Activated CD4-positive, alpha-beta T cell treated with anti-CD3 and anti-CD28 coated beads, Interleukin-2, amount 50 U/mL, for 1 hour (primary cell): ENCODE measurements around the gene UXT.

Source experiments
- DNase-seq: peaks from one replicate; pipeline ENCODE4 v3.0.0-alpha.2; 2020

UXT gene

DNA sequence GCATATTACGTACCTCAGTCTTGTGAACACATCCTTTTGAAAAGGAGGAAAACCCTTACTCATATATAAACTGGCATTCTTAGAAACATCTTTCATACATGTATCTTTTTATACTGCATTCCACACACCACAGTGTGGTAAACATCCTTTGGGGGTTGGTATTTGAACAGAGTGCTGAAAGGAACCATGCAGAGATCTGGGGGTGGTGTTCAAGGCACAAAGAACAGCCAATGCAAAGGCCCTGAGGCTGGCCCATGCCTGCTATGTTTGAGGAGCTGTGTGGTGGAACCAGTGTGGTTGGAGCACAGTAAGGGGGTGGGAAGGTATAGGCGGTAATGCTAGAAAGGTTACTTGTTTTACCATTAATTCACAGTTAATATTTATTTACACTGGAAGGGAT, 10.6 kb downstream of the UXT start:
- DNase-seq, result no peak

DNA sequence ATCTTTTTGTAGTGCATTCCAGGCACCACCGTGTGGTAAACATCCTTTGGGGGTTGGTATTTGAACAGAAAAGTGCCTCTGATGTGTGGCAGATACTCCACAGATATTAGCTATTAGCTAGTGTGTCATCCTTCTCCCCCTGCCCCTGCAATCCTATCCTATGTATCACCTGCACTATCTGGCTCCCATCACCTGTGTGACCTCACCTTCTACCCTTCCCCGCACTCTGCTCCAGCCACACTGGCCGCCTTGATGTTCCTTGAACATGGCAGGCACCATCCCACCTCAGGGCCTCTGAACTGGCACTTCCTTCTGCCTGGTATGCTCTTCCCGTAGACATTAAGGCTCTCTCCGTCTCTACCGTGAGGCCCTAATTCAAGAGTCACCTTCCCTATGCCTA, 12.3 kb downstream of the UXT start:
- DNase-seq, result no peak

DNA sequence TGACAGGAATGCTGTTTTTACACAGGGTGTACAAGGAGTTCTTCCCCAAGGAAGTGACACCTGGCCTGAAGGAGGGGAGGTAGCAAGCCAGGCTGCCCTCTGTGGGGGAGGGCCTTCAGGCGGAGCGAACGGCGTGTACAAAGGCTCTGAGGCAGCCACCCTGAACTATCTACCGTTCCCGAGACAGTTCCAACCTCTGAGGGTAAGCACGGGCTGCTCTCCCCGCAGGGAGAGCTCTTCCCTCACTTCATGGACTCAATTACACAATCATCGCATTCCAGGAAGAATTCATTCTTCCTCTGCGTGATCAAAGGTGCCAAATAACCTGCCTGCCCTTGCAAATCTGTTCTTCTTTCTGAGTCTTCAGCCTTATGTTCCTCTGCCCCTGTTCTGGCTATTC, 13.4 kb downstream of the UXT start:
- no peak for DNase-seq

DNA sequence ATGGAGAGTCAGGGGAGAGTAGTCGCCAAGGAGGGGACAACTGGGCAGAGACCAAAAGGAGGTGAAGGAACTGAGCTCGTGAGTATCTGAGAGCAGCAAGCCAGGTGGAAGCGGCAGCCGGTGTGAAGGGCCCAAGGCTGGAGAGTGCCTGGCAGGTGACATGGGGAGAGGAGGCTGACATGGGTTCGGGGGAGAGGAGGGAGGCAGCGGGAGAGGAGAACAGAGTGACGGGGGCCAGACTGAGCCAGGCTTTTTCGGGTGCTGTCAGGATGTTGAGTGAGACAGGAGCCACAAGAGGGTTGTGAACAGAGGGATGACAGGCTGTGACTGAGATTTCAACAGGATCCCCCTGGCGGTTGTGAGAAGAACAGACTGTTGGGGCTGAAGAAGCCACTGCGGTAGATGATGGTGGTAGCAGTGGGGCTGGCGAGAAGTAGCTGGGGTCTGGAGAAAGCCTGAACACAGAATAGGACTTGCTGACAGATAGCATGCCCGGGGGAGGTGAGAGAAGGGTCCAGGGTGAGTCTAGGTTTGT, 14.4 kb downstream of the UXT start:
- no peak for DNase-seq

DNA sequence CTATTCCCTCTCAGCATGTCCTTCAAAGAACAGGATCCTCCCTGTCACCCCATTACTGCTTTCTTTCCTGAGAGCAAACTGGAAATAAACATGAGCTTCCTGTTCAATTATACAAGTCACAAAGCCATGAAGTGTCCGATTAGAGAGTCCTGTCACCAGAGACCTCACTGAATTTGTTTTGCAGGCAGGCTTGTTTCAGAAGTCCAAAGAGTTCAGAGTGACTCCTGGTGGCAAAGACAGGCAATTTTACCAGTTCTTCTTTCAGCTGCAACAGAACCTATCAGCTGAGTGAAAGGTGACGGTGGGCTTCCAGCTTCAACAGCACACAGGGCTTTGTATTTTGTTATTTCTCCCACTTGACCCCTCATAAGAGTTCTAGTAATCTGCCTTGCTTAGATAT, 15.1 kb downstream of the UXT start:
- DNase-seq, result no peak

DNA sequence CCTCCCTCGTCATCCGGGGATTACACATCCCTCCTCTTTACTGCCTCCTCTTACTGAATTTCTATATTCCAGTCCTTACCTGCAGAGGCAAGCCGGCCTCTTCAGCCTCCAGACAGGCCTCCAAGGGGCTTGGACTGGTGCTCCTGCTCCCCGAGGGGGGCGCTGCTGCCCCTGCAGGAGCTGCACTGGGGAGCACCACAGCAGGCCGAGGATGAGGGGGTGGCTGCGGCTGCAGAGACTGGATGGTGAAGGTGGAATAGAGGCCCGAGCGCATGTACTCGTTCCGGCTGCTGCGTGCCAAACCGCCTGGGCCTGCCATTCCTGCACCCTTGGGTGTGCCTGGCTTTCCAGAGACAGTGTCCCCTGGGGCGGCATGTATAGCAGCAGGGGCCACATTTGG, 20.2 kb downstream of the UXT start:
- no peak for DNase-seq

DNA sequence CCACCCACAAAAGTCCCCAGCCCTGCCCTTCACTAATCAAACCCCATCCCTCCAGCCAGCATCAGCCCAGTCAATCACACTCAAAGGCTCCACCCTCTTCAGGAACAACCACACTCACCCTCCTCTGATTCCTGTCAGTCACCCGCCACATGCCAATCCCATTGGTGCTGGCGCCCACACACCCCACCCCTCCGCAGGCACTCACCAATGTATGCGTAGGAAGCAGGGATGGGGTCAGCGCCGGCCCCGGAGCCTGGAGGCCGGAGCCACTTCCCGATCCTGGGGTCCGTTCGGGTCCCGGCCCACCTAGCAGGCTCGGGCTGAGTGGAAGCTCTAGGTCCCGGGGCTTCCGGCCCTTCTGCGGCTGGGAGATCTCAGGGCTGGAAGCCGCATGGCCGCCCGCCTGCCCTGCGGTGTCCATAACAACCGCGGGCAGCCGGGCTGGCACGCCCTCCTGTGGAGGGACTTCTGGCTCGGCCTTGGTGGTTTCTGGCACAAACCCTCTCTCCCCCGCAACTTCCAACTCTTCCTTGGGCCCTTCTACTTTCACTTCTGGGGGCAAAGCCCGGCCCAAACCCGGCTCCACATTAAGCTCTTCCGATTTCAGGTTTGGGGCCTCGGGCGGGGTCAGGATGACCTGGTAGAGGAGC, 21.3 kb downstream of the UXT start:
- peak; percentile 23 for DNase-seq

DNA sequence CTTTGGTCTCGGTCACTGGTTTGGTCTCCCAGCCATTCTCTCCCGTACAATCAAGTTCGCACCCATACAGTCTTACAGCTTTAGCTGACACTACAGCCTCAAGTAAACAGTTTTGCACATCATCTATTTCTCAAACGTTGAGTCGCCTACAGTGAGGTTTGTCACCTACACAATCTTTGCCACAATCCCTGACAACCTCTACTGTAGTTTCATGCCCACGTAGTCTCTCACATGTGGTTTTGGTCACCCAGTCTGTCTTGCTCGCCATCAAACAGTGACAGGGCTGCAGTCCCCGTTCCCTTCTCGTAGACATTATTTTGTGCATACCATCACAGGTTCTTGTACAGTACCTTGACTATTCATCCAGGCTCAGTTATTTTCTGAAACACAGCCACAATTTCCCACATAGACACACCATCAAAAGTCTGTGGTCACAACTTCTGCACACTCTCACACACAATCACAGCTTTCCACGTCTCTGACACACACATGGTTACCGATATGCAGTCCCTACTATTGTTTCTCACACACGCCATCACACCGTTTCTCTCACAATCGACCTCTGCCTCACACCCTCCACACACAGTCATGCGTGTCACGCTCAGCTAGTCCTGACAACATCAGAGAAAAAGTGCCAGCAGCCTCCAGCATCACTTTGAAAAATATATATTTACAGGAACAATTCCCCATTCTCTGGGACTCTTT, 24.0 kb downstream of the UXT start:
- DNase-seq, result no peak

DNA sequence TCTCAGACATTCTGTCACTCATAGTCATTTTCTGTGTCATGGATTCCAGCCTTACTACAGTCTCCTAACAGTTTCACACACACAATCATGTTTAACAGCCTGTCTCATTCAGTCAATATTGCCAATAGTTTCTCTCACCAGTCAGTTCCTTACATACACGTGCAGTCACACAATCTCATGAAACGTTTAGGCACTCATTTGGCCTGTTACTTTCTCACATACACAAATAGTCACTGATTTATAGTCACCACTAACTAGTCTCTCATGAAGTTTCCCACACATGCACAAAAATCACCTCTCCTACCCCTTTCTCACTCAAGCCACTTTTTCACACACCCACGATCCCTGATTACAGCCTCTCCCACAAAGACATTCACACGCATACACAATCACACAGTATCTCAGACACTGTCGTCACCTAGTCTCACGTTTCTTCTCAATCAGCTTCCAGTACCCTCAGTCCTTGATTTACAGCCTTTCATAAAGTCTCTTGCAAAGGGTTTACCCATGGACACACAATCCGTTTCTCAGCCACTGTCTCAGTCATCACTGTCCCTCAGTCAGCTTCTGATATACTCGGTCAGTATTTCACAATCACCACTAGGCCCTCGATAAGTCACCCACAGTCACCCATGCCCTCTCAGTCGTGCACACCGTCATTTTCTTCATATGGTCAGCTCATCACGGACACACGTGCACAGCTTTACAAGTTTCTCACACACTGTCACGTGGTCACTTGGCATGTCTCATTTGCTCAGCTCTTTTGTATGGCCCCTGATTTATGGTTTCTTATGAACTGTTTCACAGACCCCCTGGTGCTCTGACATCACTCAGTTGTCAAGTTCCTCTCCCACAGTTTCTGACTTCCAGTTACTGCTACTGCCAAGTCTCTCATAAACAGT, 25.0 kb downstream of the UXT start:
- no peak for DNase-seq

DNA sequence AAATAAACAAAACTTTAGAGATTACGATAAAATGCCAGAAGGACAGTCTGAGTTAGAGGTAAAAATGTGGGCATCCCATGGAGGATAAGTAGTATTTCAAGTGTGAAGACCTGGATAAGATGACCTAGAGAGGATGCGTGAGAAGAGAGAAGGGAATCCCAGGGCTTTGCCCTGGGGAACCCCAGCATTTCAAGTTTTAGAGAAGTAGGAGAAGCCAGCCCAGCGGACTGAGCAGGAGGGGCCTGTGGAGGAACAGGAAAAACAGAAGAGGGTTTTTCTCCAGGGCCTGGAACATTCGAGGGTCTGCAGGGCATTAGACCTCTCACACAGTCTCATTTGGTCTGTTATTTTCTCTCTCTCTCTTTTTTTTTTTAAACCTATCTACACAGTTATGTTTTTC, 26.3 kb downstream of the UXT start:
- no peak for DNase-seq

DNA sequence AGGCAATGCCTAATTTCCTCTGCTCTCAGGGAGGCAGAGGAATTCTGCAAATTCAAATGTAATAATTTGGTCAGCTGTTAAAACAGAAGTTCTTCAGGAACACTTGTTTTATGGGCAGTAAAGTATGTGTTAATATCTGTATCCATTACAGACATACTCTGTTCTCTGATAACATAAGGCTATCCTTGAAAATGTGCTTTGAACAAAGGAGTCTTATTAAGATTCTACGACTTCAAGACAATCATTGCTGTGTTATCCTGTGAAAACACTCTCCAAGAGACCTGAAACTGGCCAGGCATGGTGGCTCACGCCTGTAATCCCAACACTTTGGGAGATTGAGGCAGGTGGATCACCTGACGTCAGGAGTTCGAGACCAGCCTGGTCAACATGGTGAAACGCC, 27.3 kb downstream of the UXT start:
- no peak for DNase-seq

DNA sequence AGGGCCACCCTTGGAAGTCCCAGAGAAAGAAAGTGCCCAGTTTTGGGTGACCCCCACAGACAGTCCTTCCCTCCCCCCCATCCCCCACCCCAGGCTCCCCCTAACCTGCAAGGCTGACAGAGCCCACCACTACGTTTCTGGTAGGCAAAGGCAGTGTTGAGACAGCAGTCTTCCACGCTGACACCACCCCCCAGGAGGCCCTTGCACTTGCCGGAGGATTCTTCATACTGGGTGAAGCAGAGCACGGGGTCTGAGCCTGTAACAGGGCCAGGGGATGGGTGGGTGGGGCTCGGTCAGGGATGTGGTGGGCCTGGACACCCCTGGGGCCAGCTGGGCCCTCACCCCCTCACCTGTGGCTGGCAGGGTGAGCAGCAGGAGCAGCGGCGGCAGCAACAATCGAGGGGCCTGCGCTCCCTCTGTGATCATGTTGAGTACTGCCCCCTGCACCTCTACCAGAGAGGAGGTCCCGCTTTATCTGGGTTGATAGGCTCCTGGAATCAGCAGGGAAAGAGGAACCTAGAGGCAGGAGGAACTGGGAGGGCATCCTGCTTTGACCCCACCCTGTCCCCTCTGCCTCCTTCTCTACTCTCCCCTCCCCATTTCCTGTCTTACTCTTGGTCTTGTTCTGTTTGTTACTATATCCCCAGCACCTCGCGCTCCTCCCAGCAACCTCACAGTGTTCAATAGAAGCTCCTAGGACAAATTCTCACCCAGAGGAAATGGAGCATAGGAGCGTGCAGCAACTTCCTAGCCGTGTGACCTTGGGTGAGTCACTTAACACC, 29.4 kb downstream of the UXT start, which contains the start of gene CFP:
Gene CFP (minus strand): TSS at position 512 of the 782 bp plus-strand sequence. CDS start 86 bp downstream, at position 426.
- DNase-seq, result no peak

DNA sequence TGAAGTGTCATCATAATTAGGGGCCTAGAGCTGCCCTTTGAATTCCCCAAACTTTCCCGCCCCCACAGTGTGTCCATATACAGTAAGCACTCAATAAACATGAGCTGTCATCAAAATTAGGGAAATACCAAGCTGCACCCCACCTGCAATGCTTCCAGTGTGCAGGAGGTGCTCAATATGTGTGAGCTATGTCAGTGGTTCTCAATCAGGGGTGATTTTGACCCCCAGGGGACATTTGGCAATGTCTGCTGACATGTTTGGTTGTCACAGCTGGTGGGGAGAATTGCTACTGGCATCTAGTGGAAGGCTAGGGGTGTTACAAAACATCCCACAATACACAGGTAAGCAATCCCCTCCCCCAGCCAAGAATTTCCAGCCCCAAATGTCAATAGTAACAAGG, 30.0 kb downstream of the UXT start:
- no peak for DNase-seq

DNA sequence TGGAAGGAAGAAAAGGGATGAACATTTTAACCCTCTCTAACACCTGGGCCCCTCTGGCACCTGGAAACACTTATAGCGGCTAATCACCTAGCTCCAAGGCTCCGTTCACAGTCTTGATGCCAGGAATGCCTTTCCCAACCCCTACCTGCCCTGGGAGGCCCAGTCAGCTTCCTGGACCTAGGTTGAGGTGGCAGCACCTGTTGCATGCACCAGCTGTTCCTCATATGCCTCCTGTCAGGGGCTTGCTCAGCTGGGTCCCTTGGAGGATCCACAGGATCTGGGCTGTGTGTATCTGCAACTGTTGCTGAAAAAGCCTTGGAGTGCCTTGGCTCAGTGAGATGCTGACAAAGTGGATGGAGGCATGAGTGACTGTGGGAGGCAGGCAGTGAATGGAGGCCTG, 33.6 kb downstream of the UXT start:
- DNase-seq, result no peak

DNA sequence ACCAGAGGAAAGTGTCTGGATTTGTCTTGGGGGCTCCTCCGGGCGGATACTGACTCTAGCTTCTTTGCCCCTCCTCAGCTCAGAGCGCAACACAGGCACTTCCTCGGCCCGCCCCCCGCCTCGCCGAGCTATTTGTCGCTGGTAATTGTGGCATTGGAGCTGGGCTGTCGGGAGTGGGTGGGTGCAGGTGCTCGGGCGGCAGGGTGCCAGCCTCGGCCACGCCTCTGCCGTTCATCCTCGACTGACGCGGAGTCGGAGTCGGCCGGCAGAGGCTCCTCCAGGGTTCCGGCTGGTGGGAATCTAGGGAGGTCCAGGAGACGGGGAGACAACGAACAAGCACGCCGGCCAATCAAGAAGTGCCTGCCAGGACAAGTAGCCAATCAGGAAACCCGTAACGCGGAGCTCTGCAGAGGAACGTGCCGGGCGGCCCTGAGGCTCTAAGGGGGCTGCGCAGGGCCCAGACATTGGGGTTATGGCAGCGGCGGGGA, 35.4 kb downstream of the UXT start:
- DNase-seq, result peak; percentile 36

DNA sequence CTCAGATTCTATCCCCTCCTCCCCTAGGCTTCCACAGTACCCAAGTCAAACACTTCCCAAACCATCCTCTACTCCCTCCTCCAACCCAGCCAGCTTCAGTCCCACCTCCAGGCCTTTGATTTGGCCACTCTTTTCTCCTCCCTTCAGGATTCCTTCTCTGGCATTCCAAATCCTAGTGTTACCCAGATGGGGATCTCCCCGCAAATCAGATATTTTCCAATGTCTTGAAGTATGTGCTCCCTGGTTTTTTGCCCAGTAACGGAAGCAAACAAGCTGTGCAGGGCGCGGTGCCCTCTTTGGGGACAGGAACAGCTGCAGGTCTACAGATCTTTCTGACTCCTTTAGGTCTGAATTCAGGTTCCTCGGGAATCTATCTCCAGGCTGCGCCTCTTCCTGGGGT, 37.1 kb downstream of the UXT start:
- DNase-seq, result no peak

DNA sequence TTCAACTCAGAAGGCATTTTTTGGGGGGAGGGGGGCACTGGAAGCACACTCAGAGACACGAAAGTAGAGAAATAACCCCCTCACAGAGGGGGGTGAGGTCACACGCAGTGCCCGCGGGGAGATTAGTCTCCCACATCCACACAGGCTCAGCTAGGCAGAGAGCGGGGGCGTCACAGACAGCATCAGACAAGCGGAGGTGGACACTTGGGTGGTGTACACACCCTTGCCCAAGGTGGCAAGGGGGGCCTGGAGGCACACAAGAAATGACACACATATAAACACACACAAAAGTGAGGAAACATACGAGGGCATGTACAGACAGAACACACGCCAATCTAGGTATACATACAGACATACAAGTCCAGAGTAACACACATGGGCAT, 38.7 kb downstream of the UXT start:
- DNase-seq, result no peak

DNA sequence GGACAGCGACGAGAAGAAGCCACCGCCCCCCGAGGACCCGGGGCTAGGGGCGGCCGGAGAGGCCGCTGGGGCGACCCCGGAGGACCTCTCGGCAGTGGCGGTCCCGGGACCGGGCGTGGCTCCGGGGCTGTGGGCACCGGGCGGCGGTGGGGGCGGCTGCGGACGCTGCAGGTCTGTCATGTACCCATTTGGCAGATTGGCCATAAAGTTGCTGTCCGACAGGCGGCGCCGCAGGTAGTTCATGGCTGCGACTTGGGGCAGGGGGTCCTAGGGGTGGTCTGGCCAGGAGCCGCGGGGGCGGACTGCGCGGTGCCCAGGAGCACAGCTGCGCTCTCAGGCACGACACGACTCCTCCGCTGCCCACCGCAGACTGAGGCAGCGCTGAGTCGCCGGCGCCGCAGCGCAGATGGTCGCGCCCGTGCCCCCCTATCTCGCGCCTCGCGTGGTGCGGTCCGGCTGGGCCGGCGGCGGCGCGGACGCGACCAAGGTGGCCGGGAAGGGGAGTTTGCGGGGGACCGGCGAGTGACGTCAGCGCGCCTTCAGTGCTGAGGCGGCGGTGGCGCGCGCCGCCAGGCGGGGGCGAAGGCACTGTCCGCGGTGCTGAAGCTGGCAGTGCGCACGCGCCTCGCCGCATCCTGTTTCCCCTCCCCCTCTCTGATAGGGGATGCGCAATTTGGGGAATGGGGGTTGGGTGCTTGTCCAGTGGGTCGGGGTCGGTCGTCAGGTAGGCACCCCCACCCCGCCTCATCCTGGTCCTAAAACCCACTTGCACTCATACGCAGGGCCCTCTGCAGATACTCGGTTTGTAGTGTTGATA, 39.3 kb downstream of the UXT start, which contains the start of gene SYN1:
Gene SYN1 (minus strand): TSS at position 372 of the 817 bp plus-strand sequence. CDS start 129 bp downstream, at position 243.
- peak; percentile 79 for DNase-seq

DNA sequence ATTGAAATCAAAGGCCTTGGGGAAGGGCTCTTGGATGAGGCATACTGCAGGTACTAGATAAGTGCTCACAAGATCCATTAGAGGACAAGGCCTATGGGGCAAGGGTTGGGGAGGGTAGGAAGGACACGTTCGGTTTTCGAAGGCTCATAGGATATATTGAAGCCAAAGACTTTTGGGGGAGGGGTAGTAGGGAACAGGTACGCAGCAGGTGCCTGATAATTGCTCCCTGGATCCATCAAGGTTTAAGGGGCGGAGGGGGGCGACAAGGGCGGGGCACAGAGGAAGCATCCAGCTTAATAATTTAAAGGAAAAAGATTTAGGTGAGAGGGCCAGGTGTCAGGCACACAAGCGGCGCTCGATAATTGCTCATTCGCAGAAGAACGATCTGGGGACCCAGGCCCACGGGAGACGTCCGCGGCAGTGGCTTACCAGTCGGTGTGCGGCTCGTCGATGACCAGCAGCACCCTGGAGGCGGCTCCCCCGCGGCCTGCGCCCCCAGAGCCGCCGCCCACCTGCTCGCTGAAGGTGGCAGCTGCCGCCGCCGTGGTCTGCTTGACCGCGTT, 40.0 kb downstream of the UXT start:
- DNase-seq, result no peak

DNA sequence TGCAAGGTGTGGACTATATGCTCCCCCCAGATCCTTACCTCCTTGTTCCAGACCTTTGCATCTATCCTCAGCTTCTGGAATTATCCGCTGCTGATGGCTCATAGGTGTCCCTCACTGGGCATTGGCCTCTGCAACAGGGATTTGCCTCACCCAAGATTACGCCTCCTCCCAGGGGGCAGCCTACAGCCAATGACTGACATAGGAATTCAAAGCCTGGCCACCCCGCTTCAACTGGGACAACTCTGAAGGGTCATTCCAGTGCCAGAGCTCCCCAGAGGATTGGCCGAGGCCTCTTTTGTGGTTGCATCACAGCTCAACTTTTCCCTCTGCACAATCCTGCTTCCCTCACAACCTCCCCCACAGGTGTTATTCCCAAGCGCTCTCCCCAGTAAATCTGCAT, 44.4 kb downstream of the UXT start:
- no peak for DNase-seq

DNA sequence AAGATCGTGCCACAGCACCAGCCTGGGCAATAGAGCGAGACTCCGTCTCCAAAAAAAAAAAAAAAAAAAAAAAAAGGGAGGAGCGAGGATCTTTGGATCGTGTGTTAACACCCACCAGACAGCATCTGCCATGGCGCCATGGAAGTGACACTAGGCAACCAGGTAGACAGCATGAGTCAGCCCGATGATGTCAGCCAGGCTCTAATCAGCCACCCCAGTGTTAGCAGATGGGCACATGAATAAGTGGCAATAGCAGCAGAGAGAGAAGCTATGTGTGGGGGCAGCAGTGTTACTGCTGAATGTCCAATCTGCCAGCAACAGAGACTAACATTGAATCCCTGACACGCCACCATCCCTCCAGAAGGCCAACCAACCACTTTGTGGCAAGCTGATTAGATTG, 45.9 kb downstream of the UXT start:
- no peak for DNase-seq
